ENCODE data around the gene SERPINE1.

Gene SERPINE1

GRCh38 chr7:101170617-101171441 is 43.9 kb downstream of the SERPINE1 start:
- DNase-seq (ENCODE audit: low read depth) = no peak

DNA sequence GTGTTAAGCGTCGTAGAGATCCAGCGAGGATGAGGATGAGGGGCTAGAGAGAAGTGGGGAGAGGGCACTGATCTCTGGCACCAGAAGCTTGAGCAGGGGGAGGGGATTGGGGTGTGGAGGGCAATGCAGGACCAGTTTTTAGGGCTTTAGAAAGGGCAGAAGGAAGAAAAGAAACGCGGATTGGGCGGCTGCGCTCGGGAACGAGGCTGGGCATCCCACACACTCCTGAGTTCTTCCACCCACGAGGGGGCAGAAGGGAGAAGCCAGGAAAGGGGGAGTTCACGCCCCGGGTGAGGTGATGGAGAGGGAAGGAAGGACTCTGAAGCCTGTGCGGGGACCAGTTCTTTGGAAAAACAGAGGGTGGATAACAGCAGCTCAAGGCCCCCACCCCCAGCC is 44.5 kb downstream of the SERPINE1 start:
- DNase-seq (ENCODE audit: low read depth) = no peak

GRCh38 chr7:101172005-101172853 is 45.3 kb downstream of the SERPINE1 start:
- DNase-seq (ENCODE audit: low read depth) = no peak

GRCh38 chr7:101172854-101173751 is 46.2 kb downstream of the SERPINE1 start:
- no peak for DNase-seq (ENCODE audit: low read depth)

GRCh38 chr7:101173752-101174244 is 46.9 kb downstream of the SERPINE1 start:
- no peak for DNase-seq (ENCODE audit: low read depth)

- DNase-seq (ENCODE audit: low read depth) = no peak
Measured at GRCh38 chr7:101174322-101174854, 47.5 kb downstream of the SERPINE1 start.

DNA sequence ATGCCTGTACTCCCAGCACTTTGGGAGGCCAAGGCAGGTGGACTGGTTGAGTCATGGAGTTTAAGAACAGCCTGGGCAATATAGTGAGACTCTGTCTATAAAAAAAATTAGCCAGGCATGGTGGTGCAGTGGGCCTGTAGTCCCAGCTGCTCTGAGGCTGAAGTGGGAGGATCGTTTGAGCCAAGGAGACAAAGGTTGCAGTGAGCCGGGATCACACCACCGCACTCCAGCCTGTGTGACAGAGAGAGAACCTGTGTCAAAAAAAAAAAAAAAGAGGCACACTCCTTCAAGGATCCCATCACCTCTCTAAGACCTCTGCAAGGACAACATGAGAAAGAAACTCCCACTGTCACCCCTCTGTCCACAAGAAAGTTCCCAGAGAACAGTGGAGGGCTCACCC is 48.8 kb downstream of the SERPINE1 start:
- DNase-seq (ENCODE audit: low read depth) = no peak

DNA sequence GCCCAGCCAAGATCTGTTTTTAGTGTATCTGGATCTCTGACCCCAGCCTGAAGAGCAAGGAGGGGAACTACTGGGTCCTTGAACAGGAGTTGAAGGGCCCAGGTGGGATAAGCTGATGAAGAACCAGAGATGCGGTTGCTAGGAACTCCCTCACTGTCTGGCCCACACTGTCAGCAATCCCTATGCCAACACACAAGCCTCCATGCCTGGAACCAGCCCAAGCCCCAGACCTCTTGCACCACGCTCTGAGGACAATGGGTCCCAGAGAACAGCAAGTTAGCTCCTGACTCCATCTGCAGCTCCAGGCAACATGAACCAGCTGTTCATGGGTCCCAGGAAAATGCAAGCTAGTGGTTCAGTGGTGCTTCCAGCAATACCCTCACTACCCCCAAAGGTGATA is 50.7 kb downstream of the SERPINE1 start:
- no peak for DNase-seq (ENCODE audit: low read depth)

DNA sequence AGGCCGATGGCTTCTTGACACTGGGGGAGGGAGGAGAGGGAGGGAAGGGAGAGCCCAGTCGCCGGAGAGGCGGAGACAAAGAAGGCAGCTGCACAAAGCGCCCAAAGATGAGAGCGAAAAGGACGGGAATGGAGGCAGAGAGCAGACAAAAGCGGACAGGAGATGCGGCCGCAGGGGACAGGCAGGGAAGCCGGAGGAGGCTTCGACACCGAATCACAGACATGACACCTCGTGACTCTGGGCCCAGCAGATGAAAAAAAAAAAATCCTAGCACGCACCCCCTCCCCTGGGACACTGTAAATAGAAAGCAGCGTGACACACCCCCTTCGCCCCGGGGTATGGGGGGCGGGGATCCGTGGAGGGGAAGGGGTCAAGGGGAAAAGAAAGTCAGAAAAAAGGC is 52.2 kb downstream of the SERPINE1 start:
- no peak for DNase-seq (ENCODE audit: low read depth)

DNA sequence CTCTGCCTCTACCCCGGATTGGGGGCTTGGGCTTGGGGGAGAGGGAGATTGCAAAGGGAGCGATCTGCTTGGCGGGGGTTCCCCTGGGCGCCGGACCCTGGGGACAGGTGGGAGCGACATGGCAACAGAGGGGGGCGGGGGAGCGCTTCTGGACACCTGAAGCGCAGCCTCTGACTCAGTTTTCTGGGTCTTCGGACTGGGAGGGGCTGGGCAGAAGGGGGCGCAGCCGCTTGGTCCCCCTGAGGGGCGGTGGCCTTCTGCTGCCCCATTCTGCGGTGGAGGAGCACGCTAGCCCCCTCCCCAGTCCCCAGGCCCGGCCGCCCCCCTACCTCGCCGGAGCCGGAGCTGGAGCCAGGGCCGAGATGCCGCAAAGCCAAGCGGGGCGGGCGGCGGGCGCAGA is 52.8 kb downstream of the SERPINE1 start:
- no peak for DNase-seq (ENCODE audit: low read depth)

GRCh38 chr7:101180130-101180755 is 53.3 kb downstream of the SERPINE1 start, which contains the start of gene NAT16:
NAT16 (minus strand) TSS chr7:101180293; CDS start chr7:101174807, 5,486 bp downstream.
- DNase-seq (ENCODE audit: low read depth) = no peak

- DNase-seq (ENCODE audit: low read depth) = no peak
Measured at GRCh38 chr7:101185258-101185839, 58.4 kb downstream of the SERPINE1 start.

DNA sequence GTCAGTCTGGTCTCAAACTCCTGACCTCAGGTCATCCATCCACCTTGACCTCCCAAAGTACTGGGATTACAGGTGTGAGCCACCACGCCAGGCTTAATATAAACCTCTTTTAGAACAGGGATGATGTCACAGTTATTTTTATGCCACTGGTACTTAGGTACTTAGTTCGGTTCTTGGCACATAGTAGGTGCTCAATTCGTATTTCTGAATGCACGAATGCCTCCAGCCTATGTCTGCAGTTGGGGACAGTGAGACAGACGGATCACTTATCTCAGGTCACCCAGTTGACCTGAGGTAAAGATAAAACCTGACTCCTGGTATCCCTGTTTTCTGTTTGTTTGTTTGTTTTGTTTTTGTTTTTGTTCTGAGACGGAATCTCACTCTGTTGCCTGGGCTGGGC is 59.3 kb downstream of the SERPINE1 start:
- no peak for DNase-seq (ENCODE audit: low read depth)

DNA sequence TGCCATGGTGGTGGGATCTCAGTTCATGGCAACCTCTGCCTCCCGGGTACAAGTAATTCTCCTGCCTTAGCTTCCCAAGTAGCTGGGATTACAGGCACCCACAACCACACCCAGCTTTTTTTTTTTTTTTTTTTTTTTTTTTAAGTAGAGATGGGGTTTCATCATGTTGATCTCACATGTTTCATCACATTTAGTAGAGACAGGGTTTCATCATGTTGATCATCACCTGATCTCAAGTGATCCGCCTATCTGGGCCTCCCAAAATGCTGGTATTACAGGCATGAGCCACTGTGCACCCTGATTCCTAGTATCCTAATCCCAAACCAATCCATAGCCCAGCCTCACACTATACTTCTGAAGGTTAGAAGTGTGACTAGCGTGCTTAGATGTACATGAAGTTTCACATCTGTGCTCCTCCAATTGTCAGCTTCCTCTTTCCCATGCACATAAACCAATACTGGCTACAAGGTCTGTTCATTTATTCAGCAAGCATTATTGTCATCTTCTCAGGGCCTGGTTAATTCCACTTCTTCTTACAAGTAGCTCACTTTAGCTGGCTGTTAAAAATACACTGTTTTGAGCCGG is 60.0 kb downstream of the SERPINE1 start:
- no peak for DNase-seq (ENCODE audit: low read depth)

All from stimulated activated CD4-positive, alpha-beta T cell treated with anti-CD3 and anti-CD28 coated beads, Interleukin-2, amount 100 ng/mL, for 4 hours (primary cell).